HG03442 (cell line): Measurements from ENCODE around the gene SULT2B1.

Experiments used
- ATAC-seq: cut with Tn5 transposase; IDR thresholded peaks from one replicate; pipeline ENCODE4 v1.9.1; 2021; ENCODE audit warnings: mild to moderate bottlenecking, moderate library complexity; ENCODE audit not compliant: unreplicated experiment

SULT2B1 gene

GRCh38 chr19:48598996-48599700, 47.2 kb downstream of the SULT2B1 start:
- no peak for ATAC-seq

GRCh38 chr19:48600679-48601417, 48.9 kb downstream of the SULT2B1 start:
- ATAC-seq: no peak

GRCh38 chr19:48603001-48603400, 51.0 kb downstream of the SULT2B1 start:
- no peak for ATAC-seq

GRCh38 chr19:48603449-48603848, 51.5 kb downstream of the SULT2B1 start:
- no peak for ATAC-seq

GRCh38 chr19:48603850-48604249, 51.9 kb downstream of the SULT2B1 start:
- ATAC-seq: no peak

- ATAC-seq: no peak
Measured at GRCh38 chr19:48606463-48607358, 54.7 kb downstream of the SULT2B1 start, which contains the start of gene SPACA4. Gene SPACA4 (plus strand): TSS chr19:48606742. CDS start chr19:48606979, 237 bp downstream.

- no peak for ATAC-seq
Measured at GRCh38 chr19:48607359-48607755, 55.4 kb downstream of the SULT2B1 start.

GRCh38 chr19:48608798-48609263, 56.9 kb downstream of the SULT2B1 start:
- ATAC-seq: no peak

GRCh38 chr19:48609571-48610108, 57.7 kb downstream of the SULT2B1 start:
- ATAC-seq: no peak

GRCh38 chr19:48611872-48612271, 59.9 kb downstream of the SULT2B1 start:
- no peak for ATAC-seq

GRCh38 chr19:48613024-48613851, 61.3 kb downstream of the SULT2B1 start:
- no peak for ATAC-seq

GRCh38 chr19:48613852-48614435, 62.0 kb downstream of the SULT2B1 start:
- ATAC-seq: no peak

- no peak for ATAC-seq
Measured at GRCh38 chr19:48614436-48615230, 62.7 kb downstream of the SULT2B1 start, which contains the start of gene FAM83E. Gene FAM83E (minus strand): TSS chr19:48615076. CDS start chr19:48613372, 1,704 bp downstream.

- ATAC-seq: no peak
Measured at GRCh38 chr19:48615231-48616040, 63.5 kb downstream of the SULT2B1 start.

- ATAC-seq: no peak
Measured at GRCh38 chr19:48616041-48616436, 64.1 kb downstream of the SULT2B1 start.

GRCh38 chr19:48616491-48617056, 64.6 kb downstream of the SULT2B1 start:
- ATAC-seq: no peak

- no peak for ATAC-seq
Measured at GRCh38 chr19:48617146-48617937, 65.4 kb downstream of the SULT2B1 start.
